ENCODE measurements around the gene GRIK2.

The GRIK2 gene

DNA sequence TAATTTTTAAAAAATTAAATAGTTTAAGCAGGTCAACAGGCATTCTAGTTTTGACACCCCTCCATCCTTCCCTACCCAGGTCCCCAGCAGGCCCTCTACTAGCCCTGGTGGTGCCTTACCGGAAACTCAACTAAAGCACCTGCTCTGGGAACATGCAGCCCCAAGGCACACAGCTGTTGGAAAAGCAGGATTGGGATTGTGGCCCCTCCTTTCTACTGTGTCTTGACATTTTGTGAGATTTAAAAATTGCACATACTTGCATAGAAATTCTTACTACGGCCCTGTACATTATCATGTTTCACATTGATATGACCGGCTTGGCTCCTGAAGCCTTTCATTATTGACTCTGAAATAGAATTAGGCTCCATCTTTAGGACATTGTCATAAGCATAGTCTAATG lies 423.2 kb downstream of the GRIK2 start:
- DNase-seq = no peak

- no peak for DNase-seq
These were observed 424.5 kb downstream of the GRIK2 start for GRCh38 chr6:101818051-101818450.

- DNase-seq = no peak
These were observed 431.2 kb downstream of the GRIK2 start for GRCh38 chr6:101824551-101825345.

GRCh38 chr6:101826269-101826668 lies 432.8 kb downstream of the GRIK2 start:
- no peak for DNase-seq

GRCh38 chr6:101826678-101827077 lies 433.2 kb downstream of the GRIK2 start:
- no peak for DNase-seq

GRCh38 chr6:101830501-101831031 lies 437.1 kb downstream of the GRIK2 start:
- DNase-seq = no peak

DNA sequence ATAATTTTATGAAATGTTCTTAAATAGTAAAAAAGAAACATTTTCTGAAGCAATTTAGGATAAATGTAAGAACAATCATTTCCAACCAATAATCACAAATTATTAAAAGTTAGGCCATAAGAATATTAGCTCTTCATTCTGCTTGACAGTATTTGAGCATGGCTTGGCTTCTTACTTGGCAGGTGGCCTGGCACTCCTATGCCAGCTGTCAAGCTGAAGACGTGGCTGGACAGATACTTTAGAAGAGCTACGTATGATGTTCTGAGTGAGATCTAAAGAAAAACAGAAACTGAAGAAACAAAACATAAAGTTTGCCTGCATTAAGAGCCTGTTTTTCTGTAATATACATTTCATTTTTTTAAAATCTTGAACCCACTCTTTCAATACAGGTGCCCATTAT lies 438.9 kb downstream of the GRIK2 start:
- no peak for DNase-seq

DNA sequence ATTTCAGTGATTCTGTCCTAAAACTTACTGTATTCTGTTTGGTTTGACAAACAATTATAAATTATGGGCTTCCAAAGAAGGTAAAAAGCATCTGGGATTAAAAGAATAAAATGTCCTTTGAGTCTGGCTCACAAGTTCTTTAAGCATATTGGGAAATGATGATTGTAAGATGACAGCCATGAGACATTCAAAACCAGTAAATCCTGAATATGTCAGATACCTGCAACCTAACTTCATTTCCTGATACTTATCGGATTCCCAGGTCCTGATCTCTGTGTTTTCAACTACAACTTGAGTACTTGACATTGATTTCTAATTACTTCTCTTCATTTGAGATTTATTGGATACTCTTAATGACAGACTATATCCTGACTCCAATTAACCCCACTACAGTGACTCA lies 446.6 kb downstream of the GRIK2 start:
- no peak for DNase-seq

DNA sequence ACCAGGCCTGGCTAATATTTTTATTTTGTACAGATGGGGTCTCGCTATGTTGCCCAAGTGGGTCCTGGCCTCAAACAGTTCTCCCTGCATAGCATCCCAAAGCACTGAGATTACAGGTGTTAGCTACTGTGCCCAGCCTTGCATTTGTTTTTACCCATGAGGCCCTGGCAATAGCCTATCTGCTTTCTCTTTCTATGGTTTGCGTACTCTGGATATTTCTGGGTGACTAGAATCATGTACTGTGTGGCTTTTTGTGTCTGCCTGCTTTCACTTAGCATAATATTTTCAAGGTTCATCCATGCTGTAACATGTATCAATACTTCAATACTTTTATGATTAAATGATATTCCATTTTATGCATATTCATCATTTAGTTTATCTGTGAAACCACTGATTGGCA lies 451.7 kb downstream of the GRIK2 start:
- DNase-seq = no peak

- DNase-seq = no peak
These were observed 452.1 kb downstream of the GRIK2 start for GRCh38 chr6:101845621-101846020.

GRCh38 chr6:101847690-101848089 lies 454.2 kb downstream of the GRIK2 start:
- DNase-seq = no peak

DNA sequence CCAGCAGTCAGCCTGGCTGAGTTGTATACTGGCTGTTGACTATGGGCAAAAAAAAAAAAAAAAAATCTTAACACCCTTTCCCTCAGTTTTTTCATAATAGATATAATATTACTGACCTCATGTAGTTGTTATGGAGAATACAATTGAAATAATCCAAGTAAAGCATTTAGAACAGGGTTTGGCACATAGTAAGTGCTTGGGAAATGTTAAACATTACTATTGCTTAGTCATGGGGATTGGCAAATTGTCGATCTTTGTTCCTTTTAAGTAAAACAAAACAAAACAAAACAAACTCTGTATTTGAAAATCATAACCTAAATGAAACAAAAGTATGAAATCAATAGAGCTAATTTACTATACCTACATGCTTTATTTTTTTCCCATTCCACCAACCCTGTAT lies 458.4 kb downstream of the GRIK2 start:
- no peak for DNase-seq

GRCh38 chr6:101853231-101854085 lies 459.9 kb downstream of the GRIK2 start:
- DNase-seq = no peak

DNA sequence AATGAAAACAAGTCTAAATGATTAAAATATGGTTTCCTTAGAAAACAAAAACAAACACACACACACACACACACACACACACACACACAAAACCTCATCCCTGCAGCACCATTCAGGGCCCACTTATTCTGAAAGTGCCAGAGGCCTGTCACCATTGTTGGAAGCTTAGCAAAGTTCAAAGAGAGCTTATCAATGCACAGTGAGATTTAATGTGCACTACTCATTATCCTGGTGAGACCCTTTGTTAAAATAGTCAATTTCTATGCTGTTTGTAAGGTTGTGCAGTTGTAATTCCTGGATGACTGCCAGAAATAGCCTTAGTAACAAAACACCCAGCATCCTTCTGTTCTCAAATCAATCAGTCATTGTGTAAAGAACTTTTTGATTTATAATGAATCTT lies 482.9 kb downstream of the GRIK2 start:
- no peak for DNase-seq

DNA sequence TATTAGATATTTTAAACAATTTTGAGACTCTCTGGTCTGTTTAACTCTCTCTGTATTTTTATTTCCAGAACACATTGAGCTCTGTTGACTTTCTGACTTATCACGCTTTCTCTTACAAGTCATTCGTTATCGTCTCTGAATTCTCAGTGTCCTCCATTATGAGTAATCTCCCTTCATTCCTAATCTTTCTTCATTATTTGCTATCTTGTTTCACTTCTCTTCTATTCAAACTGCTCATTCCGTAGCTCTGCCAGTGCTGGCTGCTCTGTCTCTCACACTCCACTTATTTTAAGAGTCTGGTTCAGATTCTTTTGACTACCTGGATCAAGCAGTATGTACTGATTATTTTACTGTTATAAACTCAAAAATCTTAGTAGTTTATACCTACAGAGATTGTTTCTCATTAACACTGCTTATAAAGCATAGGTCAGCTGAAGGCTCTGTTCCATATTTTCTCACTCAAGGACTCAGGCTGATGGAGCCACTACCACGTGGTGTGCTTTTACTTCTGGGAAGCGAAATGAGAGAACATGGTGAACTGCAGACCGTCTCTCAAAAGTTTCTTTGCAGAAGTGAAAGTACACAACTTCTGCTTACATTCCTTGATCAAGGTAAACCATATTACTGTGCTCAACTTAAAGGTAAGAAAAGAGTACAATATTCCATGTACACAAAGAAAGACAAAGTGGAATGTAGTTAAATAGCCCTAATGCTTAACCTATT lies 485.2 kb downstream of the GRIK2 start:
- DNase-seq = no peak

DNA sequence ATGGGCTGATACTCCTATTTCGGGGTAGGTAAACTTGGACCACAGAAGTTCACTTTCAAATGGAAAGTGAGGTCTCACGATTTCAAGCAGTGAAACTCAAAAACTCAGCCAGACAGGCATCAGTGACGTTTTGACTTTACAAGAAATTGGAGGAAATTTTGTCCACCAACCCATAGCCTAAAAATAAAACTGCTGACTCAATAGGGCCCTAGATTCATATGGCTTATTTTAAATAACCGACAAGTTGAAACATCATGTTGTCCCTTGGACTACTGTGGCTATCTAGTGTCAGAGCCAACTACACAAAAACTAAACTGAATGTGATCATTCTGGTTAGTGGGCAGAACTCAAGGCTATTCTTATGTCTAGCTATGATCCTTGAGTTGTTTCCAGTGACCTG lies 486.3 kb downstream of the GRIK2 start:
- DNase-seq = no peak

DNA sequence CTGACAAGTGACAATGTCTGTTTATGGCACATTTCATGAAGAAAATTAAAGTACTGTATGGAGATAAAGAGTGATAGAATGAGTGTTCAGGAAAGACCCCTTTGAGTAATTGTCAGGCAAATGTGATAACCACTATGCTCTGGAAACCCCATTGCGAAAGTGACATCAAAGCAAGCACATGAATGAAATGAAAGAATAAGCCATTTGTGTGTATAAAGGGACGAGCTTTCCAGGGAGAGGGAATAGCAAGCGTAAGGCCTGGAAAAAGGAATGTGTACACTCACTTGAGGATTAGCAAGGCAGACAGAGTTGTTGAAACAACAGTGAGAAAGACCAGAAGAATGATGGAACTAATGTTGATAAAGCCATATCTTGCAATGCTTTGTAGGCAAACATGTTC lies 490.0 kb downstream of the GRIK2 start:
- no peak for DNase-seq

DNA sequence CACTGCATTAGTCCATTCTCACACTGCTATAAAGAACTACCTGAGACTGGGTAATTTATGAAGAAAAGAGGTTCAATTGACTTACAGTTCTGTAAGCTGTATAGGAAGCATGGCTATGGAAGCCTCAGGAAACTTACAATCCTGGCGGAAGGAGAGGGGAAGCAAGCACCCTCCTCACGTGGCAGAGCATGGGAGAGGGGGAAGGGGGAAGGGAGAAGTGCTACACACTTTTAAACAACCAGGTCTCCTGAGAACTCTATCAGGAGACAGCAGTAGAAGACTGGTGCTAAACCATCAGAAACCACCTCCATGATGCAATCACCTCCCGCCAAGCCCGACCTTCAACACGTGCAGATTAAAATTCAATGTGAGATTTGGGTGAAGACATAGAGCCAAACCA lies 494.0 kb downstream of the GRIK2 start:
- DNase-seq = no peak

GRCh38 chr6:101907356-101908217 lies 514.1 kb downstream of the GRIK2 start:
- no peak for DNase-seq

GRCh38 chr6:101909366-101909765 lies 515.9 kb downstream of the GRIK2 start:
- no peak for DNase-seq

DNA sequence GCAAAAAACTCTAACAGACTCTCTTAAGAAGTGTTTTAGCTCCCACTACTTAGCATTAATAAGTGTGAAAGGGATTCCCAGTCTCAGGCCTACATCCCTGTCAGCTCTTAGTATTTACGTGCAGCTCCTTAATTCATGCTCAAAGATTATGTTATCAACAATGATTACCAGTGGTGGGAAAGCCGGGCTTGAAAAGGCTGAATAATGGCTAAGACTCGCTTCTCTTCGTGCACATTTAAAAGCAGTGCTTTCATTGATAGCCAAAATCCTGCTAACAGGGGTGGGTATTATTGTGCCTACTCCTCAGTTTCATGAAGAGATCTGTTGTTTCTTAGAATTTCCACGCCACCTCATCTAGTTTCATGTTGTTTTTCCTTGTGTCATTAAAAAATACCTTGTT lies 518.8 kb downstream of the GRIK2 start:
- no peak for DNase-seq

DNA sequence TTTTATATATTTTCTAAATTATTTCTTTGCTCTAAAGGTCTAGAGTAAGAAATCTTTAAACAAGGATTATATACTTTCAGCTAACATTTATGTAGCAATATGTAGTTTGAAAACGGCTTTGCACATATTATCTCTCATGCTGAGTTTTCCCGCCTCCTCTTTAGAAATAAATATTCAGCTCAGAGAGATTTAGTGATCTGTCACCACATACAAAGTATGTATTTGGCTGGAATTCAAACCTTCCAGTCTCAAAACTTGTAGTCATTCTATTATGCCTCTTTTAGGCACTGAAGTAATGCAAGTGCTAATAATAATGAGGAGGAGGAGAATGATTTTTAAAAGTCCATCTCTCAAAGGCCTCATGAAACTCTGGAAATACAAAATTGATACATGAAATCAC lies 525.0 kb downstream of the GRIK2 start:
- DNase-seq = no peak

Measured in NK-92 treated with Interleukin-12 subunit alpha and Interleukin-12 subunit beta, amount 100 ng/mL, for 24 hours (cell line).